Activated CD8-positive, alpha-beta memory T cell treated with anti-CD3 and anti-CD28 coated beads, Interleukin-2, amount 50 U/mL, for 1 hour (primary cell): ENCODE measurements around the gene SHROOM3.

ENCODE experiments used
- DNase-seq: peaks from one replicate; pipeline ENCODE4 v3.0.0-alpha.2; 2020; ENCODE audit errors: extremely low read depth

Gene SHROOM3

GRCh38 chr4:76624241-76624681 lies 189.2 kb downstream of the SHROOM3 start:
- no peak for DNase-seq

- DNase-seq = no peak
Measured at GRCh38 chr4:76624931-76625715, 190.1 kb downstream of the SHROOM3 start.

DNA sequence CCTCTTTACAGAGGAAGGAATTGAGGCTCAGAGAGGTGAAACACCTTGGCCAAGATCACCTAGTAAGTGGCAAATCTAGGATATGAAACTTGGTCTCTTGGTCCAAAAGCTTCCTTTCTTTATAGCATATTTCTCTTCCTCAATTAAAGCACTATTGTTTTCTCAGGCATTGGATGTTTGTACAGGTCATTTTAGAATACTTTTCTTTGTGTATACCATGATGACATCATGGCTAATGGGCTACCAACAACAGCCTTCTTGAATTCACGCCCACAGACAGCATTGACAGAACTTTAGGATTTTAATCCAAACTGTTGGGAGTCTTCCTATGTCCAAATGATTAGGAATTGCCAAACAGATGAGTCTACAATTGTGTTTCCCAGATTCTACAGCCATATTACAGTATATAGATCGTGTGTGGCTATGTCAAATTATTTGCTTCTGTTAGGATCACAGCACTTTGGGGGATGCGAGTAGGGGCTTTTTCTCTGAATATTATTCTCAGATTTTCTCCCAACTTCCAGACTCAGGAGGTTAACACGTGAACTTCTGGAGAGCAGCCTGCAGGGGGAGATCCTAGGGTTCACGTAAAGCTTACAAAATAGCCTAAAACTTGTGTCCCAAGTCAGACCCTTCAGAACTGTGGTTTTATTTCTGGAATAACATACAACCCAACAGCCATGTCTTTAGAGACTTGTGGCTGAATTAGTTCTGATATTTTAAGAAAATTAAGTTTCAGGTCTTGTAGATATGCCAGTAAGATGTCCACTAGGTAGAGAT lies 191.8 kb downstream of the SHROOM3 start:
- no peak for DNase-seq

- DNase-seq = no peak
Measured at GRCh38 chr4:76628251-76628650, 193.2 kb downstream of the SHROOM3 start.

GRCh38 chr4:76630741-76631140 lies 195.7 kb downstream of the SHROOM3 start:
- no peak for DNase-seq

DNA sequence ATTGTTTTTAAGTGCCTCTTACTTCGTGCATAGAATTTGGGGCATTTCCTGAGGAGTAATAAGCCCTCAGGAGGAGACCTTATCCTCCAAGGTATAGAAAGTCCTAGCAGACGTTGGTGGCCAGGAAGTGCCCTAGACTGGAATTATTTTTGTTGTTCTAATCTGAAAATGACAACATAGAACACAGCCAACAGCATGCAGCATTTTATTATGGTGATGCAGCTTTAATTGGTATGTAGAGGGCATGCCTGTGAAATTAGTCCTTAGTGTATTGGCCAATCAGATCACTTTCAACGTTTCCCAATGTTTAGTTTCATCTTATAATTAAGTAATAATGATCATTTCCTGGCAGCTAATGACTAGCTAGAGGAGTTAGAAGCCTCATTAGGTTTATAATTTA lies 199.2 kb downstream of the SHROOM3 start:
- no peak for DNase-seq

- DNase-seq = no peak
Measured at GRCh38 chr4:76637712-76638361, 202.8 kb downstream of the SHROOM3 start.

DNA sequence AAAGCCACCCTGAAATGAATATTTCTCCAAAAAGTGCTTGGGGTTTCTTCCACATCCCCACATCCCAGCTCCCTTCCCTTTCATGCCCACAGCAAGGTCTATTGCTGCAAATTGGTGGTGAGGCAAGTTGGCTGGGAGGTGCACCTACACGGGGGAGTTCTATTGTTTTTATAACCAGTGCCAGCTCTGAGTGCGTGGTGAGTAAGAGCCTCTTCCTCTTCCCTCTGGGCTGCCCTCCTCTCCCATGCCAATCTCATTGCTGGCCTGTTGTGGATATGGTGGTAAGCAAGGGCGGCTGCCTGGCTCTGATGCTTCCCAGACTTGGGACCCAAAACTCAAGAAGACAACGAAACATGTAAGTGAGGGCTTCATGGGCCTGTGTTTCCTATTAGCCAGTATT lies 204.3 kb downstream of the SHROOM3 start:
- no peak for DNase-seq

- no peak for DNase-seq
Measured at GRCh38 chr4:76640353-76640910, 205.4 kb downstream of the SHROOM3 start.

DNA sequence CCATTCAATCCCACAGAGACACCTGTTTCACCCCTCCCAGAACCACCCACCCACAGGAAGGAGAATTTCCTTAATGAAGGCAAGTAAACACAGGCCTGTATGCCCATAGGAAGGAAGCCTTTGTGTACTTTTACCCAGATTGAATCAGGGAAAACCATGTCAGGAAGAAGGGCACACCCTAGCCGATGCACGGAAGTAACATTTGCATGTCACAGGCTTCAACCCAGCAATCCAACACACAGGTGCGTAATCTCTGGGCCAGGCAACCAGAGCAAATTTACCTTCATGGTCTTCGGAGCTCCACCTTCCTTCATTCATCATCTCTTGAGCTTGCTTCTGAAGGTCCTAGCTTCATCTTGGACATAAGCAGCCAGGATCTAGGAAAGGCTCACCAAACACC lies 206.3 kb downstream of the SHROOM3 start:
- no peak for DNase-seq

GRCh38 chr4:76641758-76642157 lies 206.7 kb downstream of the SHROOM3 start:
- DNase-seq = no peak

DNA sequence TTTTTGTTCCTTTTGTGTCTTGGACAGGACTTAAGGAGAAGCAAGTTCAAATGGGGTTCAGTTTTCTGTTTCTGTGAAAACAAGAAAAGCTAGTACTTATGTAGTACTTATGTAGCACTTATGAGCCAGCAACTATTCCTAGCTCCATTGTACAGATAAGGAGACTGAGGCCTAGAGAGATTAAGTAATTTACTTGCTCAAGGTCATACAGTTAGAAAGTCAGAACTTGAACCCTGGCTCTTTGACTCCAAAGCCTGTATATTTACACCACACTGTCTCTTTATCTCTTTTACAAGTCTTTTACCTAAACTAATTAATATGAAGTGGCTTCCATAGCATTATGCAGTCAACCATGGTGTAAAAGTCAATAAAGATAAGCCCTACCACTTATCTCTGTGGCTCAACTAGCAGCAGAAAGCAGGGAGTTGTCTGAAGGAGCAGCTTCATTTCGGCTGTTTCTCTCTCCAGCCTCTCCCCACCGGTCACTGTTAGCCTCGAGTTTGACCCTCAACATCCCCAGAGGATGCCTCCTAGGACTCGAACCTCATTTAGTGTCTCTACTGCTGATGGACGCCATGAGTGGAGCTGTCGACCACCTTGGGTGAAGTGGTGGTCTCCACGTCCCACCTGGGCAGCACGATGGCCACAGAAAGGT lies 209.9 kb downstream of the SHROOM3 start:
- DNase-seq = no peak

DNA sequence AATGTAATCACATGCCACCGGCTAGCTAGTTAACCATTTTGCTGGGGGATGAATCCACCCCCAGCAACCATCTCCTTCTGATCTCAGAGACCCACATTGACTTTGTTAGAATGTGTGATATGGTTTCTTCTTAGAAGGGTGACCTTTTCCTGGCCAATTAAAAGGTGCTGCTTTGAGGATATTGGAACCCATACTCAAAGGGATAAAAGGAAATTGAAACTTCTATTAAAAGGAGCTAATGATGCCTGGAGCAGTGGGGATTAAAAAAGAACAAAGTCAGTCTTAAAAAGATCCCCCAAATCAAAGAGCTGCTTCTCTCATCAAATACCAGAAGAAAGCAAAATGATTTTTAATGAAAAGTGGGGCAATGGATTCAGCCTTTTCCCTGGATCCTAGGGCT lies 214.1 kb downstream of the SHROOM3 start:
- DNase-seq = no peak

- DNase-seq = no peak
Measured at GRCh38 chr4:76651616-76652015, 216.6 kb downstream of the SHROOM3 start.

DNA sequence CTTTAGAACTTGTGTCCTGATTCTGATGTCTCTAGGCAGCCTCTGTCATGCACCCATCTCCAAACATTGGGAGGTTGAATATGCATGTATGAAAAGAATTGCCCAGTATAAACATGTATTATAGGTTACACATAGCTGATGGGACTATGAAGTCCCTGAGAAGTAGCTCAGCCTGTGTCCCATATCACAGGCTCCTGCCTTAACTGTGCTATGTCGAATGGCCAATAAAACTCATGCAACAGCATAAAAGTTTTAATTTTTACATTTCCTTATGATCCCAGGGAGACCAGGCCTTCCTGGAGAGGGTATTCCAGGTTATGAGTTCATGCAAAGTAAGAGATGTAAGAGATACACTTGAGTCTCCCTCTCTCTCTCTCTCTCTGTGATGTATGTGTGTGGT lies 217.4 kb downstream of the SHROOM3 start:
- no peak for DNase-seq

GRCh38 chr4:76654084-76654483 lies 219.1 kb downstream of the SHROOM3 start:
- DNase-seq = no peak

GRCh38 chr4:76654791-76655190 lies 219.8 kb downstream of the SHROOM3 start:
- no peak for DNase-seq

GRCh38 chr4:76655566-76656479 lies 220.8 kb downstream of the SHROOM3 start:
- no peak for DNase-seq

DNA sequence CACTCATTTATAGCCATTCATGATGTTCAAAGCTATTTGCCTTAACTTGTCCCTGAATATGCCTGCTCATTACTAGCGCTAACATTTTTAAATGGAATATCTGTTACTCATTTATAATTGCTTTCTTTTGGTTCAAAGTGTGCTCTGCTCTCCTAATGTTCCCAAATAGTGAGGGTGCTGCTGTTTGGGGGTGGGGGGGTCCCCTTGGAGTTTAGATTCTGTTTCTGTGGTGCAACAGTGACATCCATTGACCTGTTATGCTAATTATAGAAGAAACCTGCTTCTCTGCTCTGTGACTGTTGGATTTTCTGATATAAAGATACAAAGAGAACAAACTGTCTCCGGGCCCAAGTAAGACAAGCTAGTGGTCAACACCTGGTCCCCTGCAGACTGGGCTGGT lies 222.4 kb downstream of the SHROOM3 start:
- no peak for DNase-seq

DNA sequence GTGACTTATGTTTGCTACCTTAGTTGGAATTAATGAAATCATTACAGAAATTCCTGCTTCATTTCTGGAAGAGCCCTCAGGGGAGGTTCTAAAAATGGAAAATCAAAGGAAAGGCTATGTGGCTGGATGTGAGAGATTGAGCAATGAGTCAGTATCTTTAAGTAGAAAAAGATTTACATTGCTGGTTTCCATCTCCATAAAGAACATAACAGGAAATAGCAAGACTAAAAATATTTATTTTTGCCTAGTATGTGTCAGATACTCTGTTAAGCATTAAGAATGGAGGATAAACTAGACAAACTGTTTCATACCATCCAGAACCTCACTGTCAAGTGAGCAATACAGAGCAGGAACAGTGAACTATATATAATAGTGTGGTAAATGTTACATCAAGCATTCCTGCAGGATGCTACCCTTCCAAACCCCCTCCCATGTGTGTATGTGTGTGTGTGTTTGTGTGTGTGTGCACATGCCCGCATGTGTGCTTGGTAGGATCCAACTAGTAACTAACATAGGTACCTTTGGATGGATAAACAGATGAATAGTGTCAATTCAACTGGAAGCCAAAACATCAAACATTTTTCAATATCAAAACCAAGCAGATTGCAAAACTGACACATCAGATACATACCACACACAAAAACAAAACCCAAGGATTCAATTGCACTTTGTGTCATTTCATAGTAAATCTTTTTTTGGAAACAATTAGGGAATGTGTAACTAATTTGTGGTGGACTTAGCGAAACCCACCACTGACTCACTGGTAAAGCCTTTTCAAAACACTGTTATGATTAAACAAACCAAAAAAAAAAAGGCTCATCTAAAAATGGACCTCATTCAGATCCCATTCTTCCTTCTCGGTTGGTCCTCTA lies 223.4 kb downstream of the SHROOM3 start:
- no peak for DNase-seq
